ENCODE measurements around the gene PDE6H.

DNA sequence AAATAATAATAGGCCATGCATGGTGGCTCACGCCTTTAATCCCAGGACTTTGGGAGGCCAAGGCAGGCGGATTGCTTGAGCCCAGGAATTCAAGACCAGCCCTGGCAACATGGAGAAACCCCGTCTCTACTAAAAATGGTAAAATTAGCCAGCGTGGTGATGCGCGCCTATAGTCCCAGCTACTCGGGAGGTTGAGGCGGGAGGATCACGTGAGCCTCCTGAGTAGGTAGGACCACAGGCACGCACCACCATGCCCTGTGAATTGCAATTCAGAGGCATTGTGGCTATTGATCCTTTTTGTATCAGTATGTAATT, 13.8 kb upstream of the PDE6H start:
- TF ChIP-seq, protein P1, sequence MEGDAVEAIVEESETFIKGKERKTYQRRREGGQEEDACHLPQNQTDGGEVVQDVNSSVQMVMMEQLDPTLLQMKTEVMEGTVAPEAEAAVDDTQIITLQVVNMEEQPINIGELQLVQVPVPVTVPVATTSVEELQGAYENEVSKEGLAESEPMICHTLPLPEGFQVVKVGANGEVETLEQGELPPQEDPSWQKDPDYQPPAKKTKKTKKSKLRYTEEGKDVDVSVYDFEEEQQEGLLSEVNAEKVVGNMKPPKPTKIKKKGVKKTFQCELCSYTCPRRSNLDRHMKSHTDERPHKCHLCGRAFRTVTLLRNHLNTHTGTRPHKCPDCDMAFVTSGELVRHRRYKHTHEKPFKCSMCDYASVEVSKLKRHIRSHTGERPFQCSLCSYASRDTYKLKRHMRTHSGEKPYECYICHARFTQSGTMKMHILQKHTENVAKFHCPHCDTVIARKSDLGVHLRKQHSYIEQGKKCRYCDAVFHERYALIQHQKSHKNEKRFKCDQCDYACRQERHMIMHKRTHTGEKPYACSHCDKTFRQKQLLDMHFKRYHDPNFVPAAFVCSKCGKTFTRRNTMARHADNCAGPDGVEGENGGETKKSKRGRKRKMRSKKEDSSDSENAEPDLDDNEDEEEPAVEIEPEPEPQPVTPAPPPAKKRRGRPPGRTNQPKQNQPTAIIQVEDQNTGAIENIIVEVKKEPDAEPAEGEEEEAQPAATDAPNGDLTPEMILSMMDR (conservative IDR thresholded peaks at IDR 0.05) = no peak
- no peak for TF ChIP-seq EZH2 (IDR thresholded peaks at IDR 0.05; ENCODE audit: low read depth)
